Measurements from ENCODE around the gene PPP1R15B. TPM values are rescaled to one million over a fixed set of nuclear protein-coding genes. Genes with fewer than 3 reads are reported as not detected.

PPP1R15B gene
- total RNA-seq, 1 donor, result 49.7 TPM

GRCh38 chr1:204443871-204444581 lies 32.4 kb upstream of the PPP1R15B start:
- TF ChIP-seq, protein P1, sequence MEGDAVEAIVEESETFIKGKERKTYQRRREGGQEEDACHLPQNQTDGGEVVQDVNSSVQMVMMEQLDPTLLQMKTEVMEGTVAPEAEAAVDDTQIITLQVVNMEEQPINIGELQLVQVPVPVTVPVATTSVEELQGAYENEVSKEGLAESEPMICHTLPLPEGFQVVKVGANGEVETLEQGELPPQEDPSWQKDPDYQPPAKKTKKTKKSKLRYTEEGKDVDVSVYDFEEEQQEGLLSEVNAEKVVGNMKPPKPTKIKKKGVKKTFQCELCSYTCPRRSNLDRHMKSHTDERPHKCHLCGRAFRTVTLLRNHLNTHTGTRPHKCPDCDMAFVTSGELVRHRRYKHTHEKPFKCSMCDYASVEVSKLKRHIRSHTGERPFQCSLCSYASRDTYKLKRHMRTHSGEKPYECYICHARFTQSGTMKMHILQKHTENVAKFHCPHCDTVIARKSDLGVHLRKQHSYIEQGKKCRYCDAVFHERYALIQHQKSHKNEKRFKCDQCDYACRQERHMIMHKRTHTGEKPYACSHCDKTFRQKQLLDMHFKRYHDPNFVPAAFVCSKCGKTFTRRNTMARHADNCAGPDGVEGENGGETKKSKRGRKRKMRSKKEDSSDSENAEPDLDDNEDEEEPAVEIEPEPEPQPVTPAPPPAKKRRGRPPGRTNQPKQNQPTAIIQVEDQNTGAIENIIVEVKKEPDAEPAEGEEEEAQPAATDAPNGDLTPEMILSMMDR (IDR thresholded peaks at IDR 0.05; ENCODE audit: insufficient read depth, low read depth, low read length), result no peak
- no peak overlapping the region for H3K4me3 ChIP-seq (ENCODE audit: low read depth, low read length)
- DNase-seq (ENCODE audit: low read depth), result peak; percentile 34

DNA sequence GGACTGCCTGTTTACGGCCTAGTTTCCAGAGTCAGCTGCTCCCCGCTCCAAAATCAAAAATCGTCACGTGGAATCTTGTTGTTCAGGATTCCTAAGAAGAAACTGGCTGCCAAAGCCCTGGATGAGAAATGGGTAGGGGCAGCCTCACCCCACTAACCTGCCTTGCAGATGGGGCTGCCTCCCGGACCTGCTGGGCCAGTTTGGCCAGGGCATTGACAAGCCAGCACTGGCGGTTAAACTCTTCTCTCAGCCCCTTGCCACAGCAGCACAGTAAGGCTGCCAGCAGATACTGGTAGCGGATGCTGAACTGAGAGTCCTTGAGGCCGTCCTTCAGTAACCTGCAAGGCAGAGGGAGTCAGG lies 31.6 kb upstream of the PPP1R15B start:
- TF ChIP-seq, protein P1 (IDR thresholded peaks at IDR 0.05; ENCODE audit: insufficient read depth, low read depth, low read length), result no peak
- DNase-seq (ENCODE audit: low read depth), result no peak
- no peak overlapping the region for H3K4me3 ChIP-seq (ENCODE audit: low read depth, low read length)

- peak; percentile 43 for DNase-seq (ENCODE audit: low read depth)
- H3K4me3 ChIP-seq (ENCODE audit: low read depth, low read length), result no peak overlapping the region
- TF ChIP-seq, protein P1 (IDR thresholded peaks at IDR 0.05; ENCODE audit: insufficient read depth, low read depth, low read length), result no peak
These were observed 31.0 kb upstream of the PPP1R15B start for GRCh38 chr1:204442376-204443259.

GRCh38 chr1:204441558-204441957 lies 29.9 kb upstream of the PPP1R15B start:
- no peak overlapping the region for H3K4me3 ChIP-seq (ENCODE audit: low read depth, low read length)
- TF ChIP-seq, protein P1 (IDR thresholded peaks at IDR 0.05; ENCODE audit: insufficient read depth, low read depth, low read length), result no peak
- no peak for DNase-seq (ENCODE audit: low read depth)

GRCh38 chr1:204439621-204440375 lies 28.2 kb upstream of the PPP1R15B start:
- no peak for DNase-seq (ENCODE audit: low read depth)
- TF ChIP-seq, protein P1 (IDR thresholded peaks at IDR 0.05; ENCODE audit: insufficient read depth, low read depth, low read length), result no peak
- H3K4me3 ChIP-seq (ENCODE audit: low read depth, low read length), result no peak overlapping the region

DNA sequence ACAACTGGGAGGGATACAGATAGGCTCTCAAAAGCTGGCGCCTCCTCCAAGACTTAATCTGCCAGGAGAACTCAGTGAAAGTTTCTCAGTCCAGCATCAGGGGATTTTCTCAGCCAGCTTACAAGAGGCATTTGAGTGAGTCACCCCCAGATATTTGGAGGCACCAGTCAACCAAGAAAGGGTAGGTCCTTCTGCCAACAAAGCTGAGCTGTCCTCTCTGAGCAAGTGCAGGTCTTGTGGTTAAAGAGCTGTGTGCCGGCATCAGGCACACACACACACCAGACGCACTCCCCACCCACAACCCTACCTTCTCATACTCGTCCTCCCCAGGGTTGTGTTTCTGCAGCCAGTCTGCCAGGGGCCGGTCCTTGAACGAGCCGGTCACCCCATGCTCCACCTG lies 27.0 kb upstream of the PPP1R15B start:
- TF ChIP-seq, protein P1 (IDR thresholded peaks at IDR 0.05; ENCODE audit: insufficient read depth, low read depth, low read length), result no peak
- H3K4me3 ChIP-seq (ENCODE audit: low read depth, low read length), result no peak overlapping the region
- DNase-seq (ENCODE audit: low read depth), result peak; percentile 99

Measured in fibroblast of villous mesenchyme (primary cell).